HG02642 (cell line): ENCODE data around the gene SLC39A6.
"Not testable (repeated sequence)": the region's sequence is repeated elsewhere in the genome, so short reads cannot be mapped to it uniquely, and the experiment has no call there.

Experiments used
- ATAC-seq: cut with Tn5 transposase; IDR thresholded peaks from one replicate; pipeline ENCODE4 v1.9.1; 2021; ENCODE audit warnings: mild to moderate bottlenecking; ENCODE audit not compliant: unreplicated experiment, poor library complexity

SLC39A6 gene

DNA sequence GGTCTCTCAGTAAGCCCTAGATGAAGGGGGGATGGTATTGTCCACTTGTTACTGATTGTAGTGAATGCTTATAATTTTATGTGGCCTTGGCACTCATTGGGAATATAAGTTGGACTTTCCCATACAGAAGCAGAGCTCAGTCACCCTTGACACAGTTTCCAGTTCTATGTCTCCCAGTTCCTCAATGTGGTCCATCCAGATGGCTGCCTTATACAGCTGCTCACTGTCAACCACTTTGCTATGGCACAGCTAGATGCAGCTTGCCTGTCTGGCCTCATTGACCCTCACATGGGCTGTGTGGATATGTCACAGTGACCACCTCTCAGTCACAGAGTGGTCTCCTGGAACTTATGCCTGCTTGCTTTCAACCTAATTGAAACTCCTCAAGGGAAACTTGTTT, 21.7 kb downstream of the SLC39A6 start:
- no peak for ATAC-seq

DNA sequence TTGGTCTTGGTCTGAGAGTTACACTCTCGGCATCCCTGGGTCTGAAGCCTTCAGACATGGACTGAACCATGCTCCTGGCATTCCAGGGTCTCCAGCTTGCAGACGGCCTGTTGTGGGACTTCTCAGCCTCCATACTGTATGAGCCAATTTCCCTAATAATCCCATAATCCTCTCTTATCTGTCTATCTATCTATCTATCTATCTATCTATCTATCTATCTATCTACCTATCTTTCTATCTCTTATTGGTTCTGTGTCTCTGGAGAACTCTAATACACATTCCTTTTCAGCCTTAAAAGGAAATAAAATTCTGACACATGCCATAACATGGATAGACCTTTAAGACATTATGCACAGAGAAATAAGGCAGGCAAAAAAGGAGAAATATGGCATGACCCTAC, 24.4 kb downstream of the SLC39A6 start:
- ATAC-seq: no peak

DNA sequence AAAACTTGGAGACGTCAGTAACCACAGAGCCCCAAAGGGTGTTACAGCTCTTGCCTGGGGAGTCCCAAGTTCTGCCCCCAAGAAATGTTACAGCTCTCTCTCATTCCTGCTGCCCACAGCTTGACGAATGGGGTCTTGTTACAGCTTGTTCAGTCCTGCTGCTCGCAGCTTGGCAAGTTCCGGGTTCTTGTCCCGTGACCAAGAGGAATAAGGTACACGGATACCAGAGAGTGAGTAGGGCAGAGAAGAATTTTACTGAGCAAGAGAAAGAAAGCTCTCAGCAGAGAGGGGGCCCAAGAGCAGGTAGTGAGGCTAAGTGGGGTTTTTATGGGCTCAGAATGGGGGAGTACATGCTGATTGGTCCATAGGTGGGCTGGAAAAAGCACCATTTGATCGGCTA, 27.2 kb downstream of the SLC39A6 start:
- no peak for ATAC-seq

DNA sequence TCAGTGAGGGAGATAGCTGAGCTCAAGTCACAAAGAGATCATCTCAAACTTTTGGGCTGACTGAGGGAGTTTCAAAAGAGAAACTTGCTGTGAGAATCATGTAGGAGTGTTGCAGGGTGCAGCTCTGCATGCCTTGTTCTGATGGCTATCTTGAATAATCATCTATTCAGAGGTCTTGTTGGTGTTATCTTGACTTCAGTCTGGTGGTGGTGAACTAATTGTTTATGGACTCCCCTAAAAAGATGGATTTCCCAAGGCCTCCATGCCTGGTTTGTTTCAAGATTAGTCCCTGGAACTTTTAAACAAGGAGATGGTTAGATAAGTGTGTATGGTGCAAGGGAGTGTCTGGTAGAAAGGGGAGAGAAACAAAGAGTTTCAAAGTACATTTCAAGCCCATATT, 29.8 kb downstream of the SLC39A6 start:
- no peak for ATAC-seq

DNA sequence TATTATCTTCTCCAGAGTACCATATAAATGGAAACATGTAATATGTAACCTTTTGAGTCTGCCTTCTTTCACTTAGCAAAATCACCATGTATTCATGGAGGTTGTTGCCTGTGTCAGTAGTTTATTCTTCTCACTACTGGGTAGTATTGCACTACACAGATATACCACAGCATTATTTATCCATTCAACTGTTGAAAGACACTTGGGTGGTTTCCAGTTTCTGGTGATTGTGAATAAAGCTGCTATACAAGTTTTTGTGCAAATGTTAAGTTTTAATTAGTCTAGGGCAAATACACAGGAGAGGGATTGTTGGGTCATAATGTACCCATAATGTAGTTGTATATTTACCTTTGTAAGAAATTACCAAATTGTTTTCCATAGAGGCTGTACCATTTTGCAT, 32.2 kb downstream of the SLC39A6 start:
- no peak for ATAC-seq

DNA sequence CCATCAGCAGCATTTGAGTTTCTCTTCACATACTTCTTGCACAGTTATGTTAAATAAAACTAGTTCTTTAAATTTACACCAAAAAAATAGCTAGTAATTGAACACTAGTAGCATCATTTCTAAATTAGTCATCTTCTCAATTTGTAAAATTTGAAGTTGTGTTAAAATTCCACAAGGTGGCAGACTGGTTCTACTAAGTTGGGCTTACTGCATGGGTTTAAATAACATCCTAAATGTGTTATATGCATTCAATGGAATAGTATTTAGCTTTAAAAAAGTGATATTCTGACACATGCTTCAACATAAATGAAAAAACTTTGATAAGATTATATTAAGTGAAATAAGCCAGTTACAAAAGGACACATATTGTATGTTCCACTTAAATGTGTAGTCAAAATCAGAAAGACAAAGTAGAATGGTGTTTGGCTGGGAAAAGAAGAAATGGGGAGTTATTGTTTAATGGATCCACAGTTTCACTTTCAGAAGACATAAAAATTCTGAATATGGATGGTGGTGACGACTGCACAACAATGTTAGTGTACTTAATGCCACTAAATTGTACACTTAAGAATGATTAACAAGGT, 33.1 kb downstream of the SLC39A6 start:
- ATAC-seq: peak; percentile 48

DNA sequence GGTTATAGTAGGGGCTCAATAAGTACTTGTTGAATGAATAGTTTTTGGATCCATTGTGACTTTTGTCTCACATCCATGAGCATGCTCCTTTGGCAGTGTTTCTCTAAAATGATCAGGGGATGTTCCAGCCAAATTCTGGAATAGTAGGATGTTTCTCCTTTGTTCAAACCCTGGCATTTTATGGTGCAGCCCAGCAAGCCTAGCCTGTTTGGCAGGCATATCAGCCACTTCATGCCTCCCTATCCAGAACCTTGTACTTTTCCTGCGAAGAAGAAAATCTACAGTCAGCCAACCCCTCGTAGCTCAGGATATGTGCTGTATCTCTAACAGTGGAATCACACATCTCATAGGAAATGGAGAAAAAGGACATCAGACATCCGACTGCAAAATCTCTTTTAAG, 34.7 kb downstream of the SLC39A6 start:
- ATAC-seq: no peak

DNA sequence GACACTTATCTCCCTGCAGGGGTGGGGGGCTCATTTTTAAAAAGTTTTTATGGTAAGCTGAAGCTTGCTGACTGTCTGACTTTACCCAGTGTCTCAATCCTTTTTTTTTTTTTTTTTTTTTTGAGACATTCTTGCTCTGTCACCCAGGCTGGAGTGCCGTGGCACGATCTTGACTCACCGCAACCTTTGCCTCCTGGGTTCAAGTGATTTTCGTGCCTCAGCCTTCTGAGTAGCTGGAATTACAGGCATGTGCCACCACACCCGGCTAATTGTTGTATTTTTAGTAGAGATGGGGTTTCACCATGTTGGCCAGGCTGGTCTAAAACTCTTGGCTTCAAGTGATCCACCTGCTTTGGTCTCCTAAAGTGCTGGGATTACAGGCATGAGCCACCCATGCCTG, 37.0 kb downstream of the SLC39A6 start:
- ATAC-seq: not testable (repeated sequence)

DNA sequence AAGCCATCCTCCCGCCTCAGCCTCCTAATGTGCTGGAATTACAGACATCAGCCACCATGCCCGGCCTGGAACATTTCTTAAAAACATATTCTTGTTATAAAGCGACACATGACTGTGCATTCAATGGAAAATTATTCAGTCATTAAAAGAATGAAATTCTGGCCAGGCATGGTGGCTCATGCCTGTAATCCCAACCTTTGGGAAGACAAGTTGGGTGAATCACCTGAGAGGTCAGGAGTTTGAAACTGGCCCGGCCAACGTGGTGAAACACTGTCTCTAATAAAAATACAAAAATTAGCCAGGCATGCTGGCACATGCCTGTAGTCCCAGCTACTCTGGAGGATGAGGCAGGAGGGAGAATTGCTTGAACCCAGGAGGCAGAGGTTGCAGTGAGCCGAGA, 40.1 kb downstream of the SLC39A6 start:
- ATAC-seq: no peak

DNA sequence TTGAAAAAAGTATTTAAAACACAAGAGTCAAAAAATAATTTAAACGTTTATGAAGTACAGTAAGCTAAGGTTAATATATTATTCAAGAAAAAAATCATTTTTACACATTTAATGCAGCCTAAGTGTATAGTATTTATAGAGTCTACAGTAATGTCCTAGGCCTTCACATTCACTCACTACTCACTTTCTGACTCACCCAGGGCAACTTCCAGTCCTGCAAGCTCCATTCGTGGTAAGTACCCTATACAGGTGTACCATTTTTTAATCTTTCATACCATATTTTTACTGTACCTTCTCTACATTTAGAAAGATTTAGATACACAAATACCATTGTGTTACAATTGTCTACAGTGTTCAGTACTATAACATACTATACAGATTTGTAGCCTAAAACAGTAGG, 40.9 kb downstream of the SLC39A6 start:
- ATAC-seq: no peak

DNA sequence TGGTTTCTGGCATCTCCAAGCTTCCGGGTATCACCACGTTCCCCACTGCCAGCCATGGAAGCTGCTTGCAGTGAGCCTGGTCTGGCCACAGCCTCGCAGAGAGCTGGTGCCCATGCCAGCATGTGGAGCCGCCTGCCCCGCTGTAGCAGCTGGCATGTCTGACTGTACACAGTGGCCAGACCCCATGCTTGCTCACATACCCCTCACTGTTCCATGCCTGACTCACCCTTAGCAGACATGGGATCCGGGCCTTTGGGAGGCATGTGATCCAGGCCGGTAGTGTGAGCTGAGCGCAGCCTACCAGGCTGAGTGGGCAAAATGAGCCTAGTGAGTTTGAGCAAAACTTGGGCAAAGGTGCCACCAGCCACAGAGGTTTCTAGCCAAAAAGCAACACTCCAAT, 43.0 kb downstream of the SLC39A6 start:
- no peak for ATAC-seq

DNA sequence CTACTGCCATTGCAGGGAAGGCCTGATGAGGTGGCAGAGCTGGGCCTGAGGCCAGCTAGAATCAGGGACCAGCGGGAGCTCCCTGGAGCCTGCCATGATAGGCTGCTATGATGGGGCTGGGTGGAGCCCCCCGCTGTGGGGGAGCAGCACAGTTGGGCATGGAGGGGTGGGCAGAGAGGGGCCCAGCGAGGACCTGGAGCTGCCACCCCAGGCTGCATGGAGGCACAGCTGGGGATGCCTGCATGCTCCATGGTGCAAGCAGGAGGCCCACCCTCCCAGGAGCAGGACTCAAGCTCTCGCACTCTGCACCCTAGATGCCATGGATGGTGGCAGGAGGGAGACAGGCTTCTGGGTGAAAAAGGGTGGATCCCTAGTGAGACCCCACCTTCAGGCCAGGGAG, 43.9 kb downstream of the SLC39A6 start:
- ATAC-seq: no peak

DNA sequence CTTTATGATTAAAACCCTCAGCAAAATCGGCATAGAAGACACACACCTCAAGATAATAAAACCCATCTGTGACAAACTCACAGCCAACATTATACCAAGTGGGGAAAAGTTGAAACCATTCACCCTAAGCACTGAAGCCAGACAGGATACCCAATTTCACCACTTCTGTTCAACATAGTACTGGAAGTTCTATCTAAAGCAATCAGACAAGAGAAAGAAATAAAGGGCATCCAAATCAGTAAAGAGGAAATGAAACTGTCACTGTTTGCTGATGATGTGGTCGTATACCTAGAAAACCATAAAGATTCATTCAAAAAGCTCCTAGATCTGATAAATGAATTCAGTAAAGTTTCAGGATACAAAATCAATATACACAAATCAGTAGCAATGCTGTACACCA, 45.4 kb downstream of the SLC39A6 start:
- no peak for ATAC-seq

DNA sequence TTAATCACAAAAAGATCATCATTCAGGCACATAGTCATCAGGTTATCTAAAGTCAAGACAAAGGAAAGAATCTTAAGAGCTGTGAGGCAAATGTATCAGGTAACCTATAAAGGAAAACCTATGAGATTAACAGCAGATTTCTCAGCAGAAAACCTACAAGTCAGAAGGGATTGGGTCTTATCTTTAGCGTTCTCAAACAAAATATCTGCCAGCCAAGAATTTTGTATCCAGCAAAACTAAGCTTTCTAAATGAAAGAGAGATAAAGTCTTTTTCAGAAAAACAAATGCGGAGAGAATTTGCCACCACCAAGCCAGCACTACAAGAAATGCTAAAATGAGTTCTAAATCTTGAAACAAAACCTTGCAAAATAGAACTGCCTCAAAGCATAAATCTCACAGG, 48.0 kb downstream of the SLC39A6 start:
- not testable (repeated sequence) for ATAC-seq

DNA sequence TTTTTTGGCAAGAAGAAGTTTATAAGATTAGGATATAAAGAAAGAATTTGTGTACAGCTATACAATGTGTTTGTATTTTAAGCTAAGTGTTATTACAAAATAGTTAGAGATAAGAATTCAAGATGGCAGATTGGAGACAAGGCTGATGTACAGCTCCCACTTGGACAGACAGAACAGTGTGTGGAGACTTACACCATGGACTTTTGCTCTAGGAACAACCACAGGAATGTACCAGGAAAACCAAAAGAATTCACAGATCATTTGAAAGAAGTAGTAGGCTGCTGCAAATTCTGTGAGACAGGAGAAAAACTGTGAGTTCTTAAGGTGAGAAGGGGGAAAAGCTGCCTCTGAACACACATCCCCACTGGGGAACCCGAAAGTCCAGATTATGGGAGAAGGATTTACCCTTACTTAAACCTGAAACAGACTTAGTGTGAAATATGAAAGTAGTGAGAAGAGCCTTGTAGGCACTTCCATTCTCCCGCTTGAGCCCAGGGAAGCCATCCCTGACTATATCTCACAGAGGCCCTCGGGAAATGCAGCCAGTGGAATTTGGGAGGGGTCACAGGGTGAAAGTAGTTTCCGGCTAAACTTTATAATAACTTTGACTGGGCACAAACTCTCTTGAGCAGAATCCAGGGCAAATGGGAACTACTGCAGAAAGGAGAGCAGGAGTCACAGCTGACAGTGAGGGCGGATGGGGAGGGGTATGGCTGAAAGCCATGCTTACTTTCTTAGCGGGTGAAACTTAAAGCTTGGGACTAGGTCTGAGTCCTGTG, 50.2 kb downstream of the SLC39A6 start:
- ATAC-seq: no peak

DNA sequence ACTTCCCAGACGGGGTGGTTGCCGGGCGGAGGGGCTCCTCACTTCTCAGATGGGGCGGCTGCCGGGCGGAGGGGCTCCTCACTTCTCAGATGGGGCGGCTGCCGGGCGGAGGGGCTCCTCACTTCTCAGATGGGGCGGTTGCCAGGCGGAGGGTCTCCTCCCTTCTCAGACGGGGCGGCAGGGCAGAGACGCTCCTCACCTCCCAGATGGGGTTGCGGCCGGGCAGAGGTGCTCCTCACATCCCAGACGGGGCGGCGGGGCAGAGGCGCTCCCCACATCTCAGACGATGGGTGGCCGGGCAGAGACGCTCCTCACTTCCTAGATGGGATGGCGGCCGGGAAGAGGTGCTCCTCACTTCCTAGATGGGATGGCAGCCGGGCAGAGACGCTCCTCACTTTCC, 51.4 kb downstream of the SLC39A6 start:
- not testable (repeated sequence) for ATAC-seq

DNA sequence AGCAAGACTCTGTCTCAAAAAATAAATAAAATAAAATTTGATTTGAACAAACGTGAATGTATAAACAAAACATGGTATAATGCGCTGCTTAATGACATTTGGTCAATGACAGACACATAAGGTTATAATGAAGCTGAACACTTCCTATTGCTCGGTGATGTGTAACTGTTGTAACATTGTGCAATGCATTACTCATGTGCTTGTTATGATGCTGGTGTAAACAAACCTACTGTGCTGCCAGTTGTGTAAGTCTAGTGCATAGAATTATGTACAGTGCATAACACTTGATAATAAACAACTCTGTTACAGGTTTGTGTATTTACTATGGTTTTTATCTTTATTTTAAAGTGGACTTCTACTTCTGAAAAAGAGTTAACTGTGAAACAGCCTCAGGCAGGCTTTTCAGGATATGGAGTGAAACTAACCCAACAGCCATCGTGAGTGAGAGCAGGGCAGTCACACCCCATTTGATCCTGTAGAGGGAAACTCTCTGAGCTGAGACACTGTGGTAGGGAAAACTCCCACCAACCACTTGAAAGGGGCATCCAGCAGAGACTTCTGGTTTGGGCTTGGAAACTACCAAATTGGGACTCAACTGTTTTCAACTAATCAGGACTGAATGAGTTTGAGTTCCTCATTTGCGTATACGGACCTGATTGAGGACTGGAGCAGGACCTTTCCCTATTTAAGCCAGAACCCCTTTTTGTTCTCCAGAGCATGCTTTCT, 53.1 kb downstream of the SLC39A6 start:
- no peak for ATAC-seq

DNA sequence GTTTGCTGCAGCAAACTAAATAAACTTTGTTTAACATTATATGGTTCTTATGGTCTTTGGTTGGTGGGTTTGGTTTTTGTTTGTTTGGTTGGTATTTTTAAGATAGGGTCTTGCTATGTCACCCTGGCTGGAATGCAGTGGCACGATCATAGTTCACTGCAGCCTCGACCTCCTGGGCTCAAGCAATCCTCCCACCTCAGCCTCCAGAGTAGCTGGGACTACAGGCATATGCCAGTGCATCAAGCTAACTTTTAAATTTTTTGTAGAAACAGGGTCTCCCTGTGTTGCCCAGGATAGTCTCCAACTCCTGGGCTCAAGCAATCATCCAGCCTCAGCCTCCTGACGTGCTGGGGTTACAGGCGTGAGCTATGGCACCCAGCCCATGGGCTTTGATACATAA, 54.7 kb downstream of the SLC39A6 start:
- no peak for ATAC-seq

DNA sequence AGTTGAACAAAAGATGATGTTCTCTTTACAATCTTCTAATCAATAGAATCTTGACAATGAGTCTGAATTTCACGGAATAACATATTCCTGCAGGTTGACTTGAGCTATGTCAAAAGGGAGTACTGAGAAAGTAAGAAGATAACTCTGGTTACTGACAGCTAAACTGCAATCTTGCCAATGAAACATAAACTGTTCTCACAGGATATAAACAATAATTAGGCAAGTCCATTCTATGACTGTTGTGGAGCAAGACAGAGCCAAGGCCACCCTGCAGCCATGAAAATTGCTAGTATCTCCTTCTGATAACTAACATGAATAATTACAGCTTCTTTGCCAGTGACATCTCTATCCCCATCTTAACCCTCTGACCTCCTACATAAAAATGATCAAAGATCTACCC, 55.5 kb downstream of the SLC39A6 start:
- no peak for ATAC-seq

DNA sequence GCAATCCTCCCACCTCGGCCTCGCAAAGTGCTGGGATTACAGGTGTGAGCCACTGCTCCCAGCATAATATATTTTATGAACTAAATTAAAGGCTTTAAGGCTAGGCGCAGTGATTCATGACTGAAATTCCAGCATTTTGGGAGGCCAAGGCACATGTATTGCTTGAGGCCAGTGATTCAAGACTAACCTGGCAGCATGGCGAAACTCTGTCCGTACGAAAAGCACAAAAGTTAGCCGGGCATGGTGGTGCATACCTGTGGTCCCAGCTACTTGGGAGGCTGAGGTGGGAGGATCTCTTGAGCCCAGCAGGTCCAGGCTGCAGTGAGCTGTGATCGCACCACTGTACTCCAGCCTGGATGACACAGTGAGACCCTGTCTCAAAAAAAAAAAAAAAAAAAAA, 56.7 kb downstream of the SLC39A6 start:
- not testable (repeated sequence) for ATAC-seq

DNA sequence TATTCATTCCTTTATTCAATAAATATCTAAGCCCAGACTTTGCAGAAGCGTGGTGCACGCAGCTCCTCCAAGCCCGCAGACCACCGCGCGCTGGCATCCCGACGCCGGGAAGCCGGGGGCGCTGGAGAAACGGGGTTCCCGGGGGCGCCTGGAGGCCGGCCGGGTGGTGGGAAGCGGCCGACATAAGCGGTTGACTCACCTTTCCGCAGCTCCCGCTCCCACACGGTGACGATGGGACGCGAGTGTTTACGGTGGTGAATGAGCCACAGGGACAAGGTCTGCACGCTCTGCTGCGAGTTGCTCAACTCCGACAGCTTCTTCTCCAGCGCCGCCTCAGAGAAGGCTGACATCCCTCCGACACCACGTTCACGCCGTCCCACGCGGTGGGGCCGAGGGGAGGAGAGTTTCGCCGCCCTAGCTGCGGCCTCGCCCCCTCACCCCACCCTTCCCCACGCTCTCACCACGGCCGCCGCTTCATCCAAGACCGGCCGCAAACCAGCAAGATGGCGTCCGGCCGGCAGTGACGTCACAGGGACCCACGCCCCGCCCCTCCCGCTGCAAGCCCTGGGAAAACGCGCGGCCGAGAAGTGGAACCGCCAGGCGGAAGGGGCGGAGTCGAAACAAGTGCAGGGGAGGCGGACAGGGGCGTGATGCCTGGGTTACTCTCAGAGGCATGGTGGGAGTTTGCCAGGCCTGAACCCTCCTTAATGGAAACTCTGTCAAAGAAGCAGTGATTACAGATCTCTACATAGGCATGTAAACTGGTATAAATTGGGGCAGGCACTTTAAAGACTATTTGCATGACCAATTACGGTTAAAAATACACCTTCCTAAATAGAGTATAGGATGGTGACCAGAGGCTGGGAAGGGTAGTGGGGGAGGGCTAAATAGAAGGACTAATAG, 61.8 kb downstream of the SLC39A6 start, which contains the start of gene RPRD1A:
Gene RPRD1A, minus strand, starts transcription at position 505 of the 903 bp plus-strand sequence. Its CDS starts 155 bp downstream, at position 350.
- ATAC-seq: peak; percentile 95
